Measurements from ENCODE around the gene C4orf51. TPM values are rescaled to one million over a fixed set of nuclear protein-coding genes. Genes with fewer than 3 reads are reported as not detected.
"Not testable (repeated sequence)": the region's sequence is repeated elsewhere in the genome, so short reads cannot be mapped to it uniquely, and the experiment has no call there.

The C4orf51 gene
- total RNA-seq, 1 donor from 2014 or later = not detected

DNA sequence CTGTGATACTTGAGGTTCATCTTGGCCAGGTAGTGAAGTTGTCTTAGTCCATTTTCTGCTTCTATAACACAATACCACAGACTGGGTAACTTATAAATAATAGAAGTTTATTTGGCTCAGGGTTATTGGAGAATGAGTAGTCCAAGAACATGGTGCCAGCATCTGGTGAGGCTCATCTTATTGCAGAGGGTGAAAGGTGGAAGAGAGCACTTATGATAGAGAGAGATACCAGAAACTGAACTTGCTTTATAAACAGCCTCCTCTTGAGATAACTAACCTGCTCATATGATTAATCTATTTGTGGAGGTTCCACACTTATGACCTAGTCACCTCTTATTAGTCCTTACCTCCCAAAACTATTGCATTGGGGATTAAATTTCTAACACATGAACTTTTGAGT, 1.6 kb downstream of the C4orf51 start:
- H3K9me3 Mint-ChIP-seq = peaks cover 10% of the 10 kb centered on the region
- H3K36me3 Mint-ChIP-seq (ENCODE audit: low read depth) = no peaks in the 10 kb centered on the region
- intact Hi-C loops (cut with micrococcal nuclease) = no loop called here
- no peak overlapping the region for H3K4me3 Mint-ChIP-seq (ENCODE audit: low read depth)
- H3K27ac Mint-ChIP-seq = no peak overlapping the region
- H3K4me1 Mint-ChIP-seq (ENCODE audit: low read depth) = no peaks in the 10 kb centered on the region
- no peak for DNase-seq (ENCODE audit: low spot score)
- peaks cover 10% of the 10 kb centered on the region for H3K27me3 Mint-ChIP-seq (ENCODE audit: low read depth)

DNA sequence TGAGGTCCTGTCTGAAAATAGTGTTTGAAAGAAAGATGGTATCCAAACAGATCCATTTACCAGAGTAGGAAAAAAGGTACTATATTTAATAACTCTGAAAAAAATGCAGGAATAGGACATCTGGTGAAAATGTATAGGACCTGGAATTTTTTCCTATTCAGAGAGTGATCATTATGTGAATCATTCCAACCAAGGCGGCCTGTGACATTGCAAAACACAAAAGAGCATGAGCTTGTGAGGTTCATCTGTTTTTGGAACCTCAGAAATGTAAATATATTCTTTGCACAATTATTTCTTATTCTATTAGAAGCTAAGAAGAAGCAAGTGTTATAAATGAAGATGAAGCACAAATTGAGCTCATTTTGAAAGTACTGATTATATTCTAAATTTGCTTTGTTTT, 2.0 kb downstream of the C4orf51 start:
- H3K27ac Mint-ChIP-seq = no peak overlapping the region

GRCh38 chr4:145686991-145687390, 7.0 kb downstream of the C4orf51 start:
- Mint-ChIP-seq H3K4me3 (ENCODE audit: low read depth) (no peak overlapping the region), H3K4me1 (ENCODE audit: low read depth) (no peaks in the 10 kb centered on the region), H3K36me3 (ENCODE audit: low read depth) (no peaks in the 10 kb centered on the region), H3K27ac (no peak overlapping the region), H3K27me3 (ENCODE audit: low read depth) (peaks cover 9% of the 10 kb centered on the region), H3K9me3 (peaks cover 4% of the 10 kb centered on the region)
- DNase-seq (ENCODE audit: low spot score) = no peak
- intact Hi-C loops (cut with micrococcal nuclease) = no loop called here

More for the DNA sequence above, 2.0 kb downstream of the C4orf51 start:
- no peaks in the 10 kb centered on the region for H3K4me1 Mint-ChIP-seq (ENCODE audit: low read depth)
- intact Hi-C loops (cut with micrococcal nuclease) = no loop called here
- H3K27me3 Mint-ChIP-seq (ENCODE audit: low read depth) = peaks cover 10% of the 10 kb centered on the region
- no peaks in the 10 kb centered on the region for H3K36me3 Mint-ChIP-seq (ENCODE audit: low read depth)
- DNase-seq (ENCODE audit: low spot score) = no peak
- peaks cover 10% of the 10 kb centered on the region for H3K9me3 Mint-ChIP-seq
- H3K4me3 Mint-ChIP-seq (ENCODE audit: low read depth) = no peak overlapping the region

- peaks cover 7% of the 10 kb centered on the region for H3K9me3 Mint-ChIP-seq
- H3K27ac Mint-ChIP-seq = no peak overlapping the region
- no peaks in the 10 kb centered on the region for H3K4me1 Mint-ChIP-seq (ENCODE audit: low read depth)
- no peak for DNase-seq (ENCODE audit: low spot score)
- no peaks in the 10 kb centered on the region for H3K27me3 Mint-ChIP-seq (ENCODE audit: low read depth)
- intact Hi-C loops (cut with micrococcal nuclease) = no loop called here
- no peak overlapping the region for H3K4me3 Mint-ChIP-seq (ENCODE audit: low read depth)
- H3K36me3 Mint-ChIP-seq (ENCODE audit: low read depth) = no peaks in the 10 kb centered on the region
Measured at GRCh38 chr4:145690610-145691009, 10.7 kb downstream of the C4orf51 start.

DNA sequence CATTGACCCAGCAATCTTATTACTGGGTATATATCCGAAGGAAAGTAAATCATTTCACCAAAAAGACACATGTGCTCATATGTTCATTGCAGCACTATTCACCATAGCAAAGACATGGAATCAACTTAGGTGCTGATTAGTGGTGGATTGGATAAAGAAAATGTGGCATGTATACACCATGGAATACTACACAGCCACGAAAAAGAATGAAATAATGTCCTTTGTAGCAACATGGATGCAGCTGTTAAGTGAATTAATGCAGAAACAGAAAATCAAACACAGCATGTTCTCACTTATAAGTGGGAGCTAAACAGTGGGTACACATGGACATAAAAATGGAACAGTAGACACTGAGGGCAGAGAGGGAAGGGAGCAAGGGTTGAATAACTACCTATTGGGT, 11.5 kb downstream of the C4orf51 start:
- H3K27me3 Mint-ChIP-seq (ENCODE audit: low read depth); DNase-seq (ENCODE audit: low spot score); H3K27ac Mint-ChIP-seq; intact Hi-C loops (cut with micrococcal nuclease); H3K4me3 Mint-ChIP-seq (ENCODE audit: low read depth); H3K4me1 Mint-ChIP-seq (ENCODE audit: low read depth); H3K9me3 Mint-ChIP-seq; H3K36me3 Mint-ChIP-seq (ENCODE audit: low read depth): not testable (repeated sequence)

- no peaks in the 10 kb centered on the region for H3K36me3 Mint-ChIP-seq (ENCODE audit: low read depth)
- no peak for DNase-seq (ENCODE audit: low spot score)
- H3K4me3 Mint-ChIP-seq (ENCODE audit: low read depth) = no peak overlapping the region
- no peak overlapping the region for H3K27ac Mint-ChIP-seq
- intact Hi-C loops (cut with micrococcal nuclease) = no loop called here
- no peaks in the 10 kb centered on the region for H3K27me3 Mint-ChIP-seq (ENCODE audit: low read depth)
- peaks cover 2% of the 10 kb centered on the region for H3K4me1 Mint-ChIP-seq (ENCODE audit: low read depth)
- H3K9me3 Mint-ChIP-seq = peaks cover 7% of the 10 kb centered on the region
Measured at GRCh38 chr4:145694929-145695328, 15.0 kb downstream of the C4orf51 start.

- Mint-ChIP-seq H3K4me3 (ENCODE audit: low read depth) (no peak overlapping the region), H3K9me3 (peaks cover 3% of the 10 kb centered on the region), H3K27ac (no peak overlapping the region), H3K36me3 (ENCODE audit: low read depth) (no peaks in the 10 kb centered on the region), H3K4me1 (ENCODE audit: low read depth) (peaks cover 2% of the 10 kb centered on the region), H3K27me3 (ENCODE audit: low read depth) (no peaks in the 10 kb centered on the region)
- DNase-seq (ENCODE audit: low spot score) = no peak
- intact Hi-C loops (cut with micrococcal nuclease) = no loop called here
Measured at GRCh38 chr4:145697332-145697731, 17.4 kb downstream of the C4orf51 start.

DNA sequence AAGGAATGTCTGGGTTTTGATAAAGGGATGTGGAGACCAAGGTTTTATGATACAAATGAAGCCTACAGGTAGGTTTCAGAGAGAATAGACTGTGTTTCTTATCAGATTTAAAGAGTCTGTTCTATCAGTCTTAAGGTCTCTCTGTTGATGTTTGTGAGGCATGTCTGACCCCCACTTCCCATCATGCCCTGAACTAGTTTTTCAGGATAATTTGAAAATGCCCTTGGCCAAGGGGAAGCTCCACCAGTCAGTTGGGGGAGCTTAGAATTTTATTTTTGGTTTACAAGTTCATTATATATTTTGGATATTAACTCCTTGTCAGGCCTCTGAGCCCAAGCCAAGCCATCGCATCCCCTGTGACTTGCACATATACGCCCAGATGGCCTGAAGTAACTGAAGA, 18.6 kb downstream of the C4orf51 start:
- H3K27ac Mint-ChIP-seq = no peak overlapping the region
- peaks cover 3% of the 10 kb centered on the region for H3K9me3 Mint-ChIP-seq
- DNase-seq (ENCODE audit: low spot score) = no peak
- no peaks in the 10 kb centered on the region for H3K27me3 Mint-ChIP-seq (ENCODE audit: low read depth)
- H3K4me3 Mint-ChIP-seq (ENCODE audit: low read depth) = no peak overlapping the region
- intact Hi-C loops (cut with micrococcal nuclease) = no loop called here
- H3K36me3 Mint-ChIP-seq (ENCODE audit: low read depth) = no peaks in the 10 kb centered on the region
- H3K4me1 Mint-ChIP-seq (ENCODE audit: low read depth) = peaks cover 4% of the 10 kb centered on the region

GRCh38 chr4:145703850-145704497, 24.0 kb downstream of the C4orf51 start:
- no peak for DNase-seq (ENCODE audit: low spot score)
- intact Hi-C loops (cut with micrococcal nuclease) = no loop called here
- no peaks in the 10 kb centered on the region for H3K36me3 Mint-ChIP-seq (ENCODE audit: low read depth)
- H3K27me3 Mint-ChIP-seq (ENCODE audit: low read depth) = no peaks in the 10 kb centered on the region
- peaks cover 4% of the 10 kb centered on the region for H3K9me3 Mint-ChIP-seq
- peaks cover 7% of the 10 kb centered on the region for H3K4me1 Mint-ChIP-seq (ENCODE audit: low read depth)
- H3K27ac Mint-ChIP-seq = no peak overlapping the region
- no peak overlapping the region for H3K4me3 Mint-ChIP-seq (ENCODE audit: low read depth)

DNA sequence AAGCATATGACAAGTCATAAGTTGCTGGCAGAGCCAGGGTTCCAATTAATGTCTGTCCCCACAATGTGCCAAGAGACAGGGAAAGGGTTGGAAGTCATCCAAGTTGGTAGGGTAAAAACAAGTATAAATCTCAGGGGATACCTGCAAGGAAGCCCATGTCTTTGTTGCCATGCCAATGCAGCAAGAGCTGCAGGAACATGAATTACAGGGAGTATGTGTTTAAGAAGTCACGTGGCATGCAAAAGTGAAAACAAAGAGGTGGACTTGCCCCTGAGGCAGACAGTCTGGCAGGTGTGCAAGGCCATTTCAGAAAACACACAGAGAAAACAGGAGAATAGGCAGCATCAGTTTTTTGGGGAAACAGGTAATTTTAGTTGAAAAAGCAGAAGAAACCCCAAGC, 29.4 kb downstream of the C4orf51 start:
- Mint-ChIP-seq H3K9me3 (peaks cover 38% of the 10 kb centered on the region), H3K36me3 (ENCODE audit: low read depth) (peaks cover 5% of the 10 kb centered on the region), H3K27ac (no peak overlapping the region), H3K27me3 (ENCODE audit: low read depth) (no peaks in the 10 kb centered on the region), H3K4me3 (ENCODE audit: low read depth) (no peak overlapping the region), H3K4me1 (ENCODE audit: low read depth) (peaks cover 17% of the 10 kb centered on the region)
- intact Hi-C loops (cut with micrococcal nuclease) = no loop called here
- no peak for DNase-seq (ENCODE audit: low spot score)

- DNase-seq (ENCODE audit: low spot score) = no peak
- peaks cover 17% of the 10 kb centered on the region for H3K4me1 Mint-ChIP-seq (ENCODE audit: low read depth)
- peak overlapping the region; percentile 34 for H3K27ac Mint-ChIP-seq
- peaks cover 40% of the 10 kb centered on the region for H3K9me3 Mint-ChIP-seq
- H3K27me3 Mint-ChIP-seq (ENCODE audit: low read depth) = no peaks in the 10 kb centered on the region
- H3K36me3 Mint-ChIP-seq (ENCODE audit: low read depth) = peaks cover 5% of the 10 kb centered on the region
- H3K4me3 Mint-ChIP-seq (ENCODE audit: low read depth) = no peak overlapping the region
- intact Hi-C loops (cut with micrococcal nuclease) = loop anchor here (10.0 kb wide), 1 partner anchor 225 kb away; the partner anchor contains the start of gene SMAD1
Measured at GRCh38 chr4:145709843-145710242, 29.9 kb downstream of the C4orf51 start.

DNA sequence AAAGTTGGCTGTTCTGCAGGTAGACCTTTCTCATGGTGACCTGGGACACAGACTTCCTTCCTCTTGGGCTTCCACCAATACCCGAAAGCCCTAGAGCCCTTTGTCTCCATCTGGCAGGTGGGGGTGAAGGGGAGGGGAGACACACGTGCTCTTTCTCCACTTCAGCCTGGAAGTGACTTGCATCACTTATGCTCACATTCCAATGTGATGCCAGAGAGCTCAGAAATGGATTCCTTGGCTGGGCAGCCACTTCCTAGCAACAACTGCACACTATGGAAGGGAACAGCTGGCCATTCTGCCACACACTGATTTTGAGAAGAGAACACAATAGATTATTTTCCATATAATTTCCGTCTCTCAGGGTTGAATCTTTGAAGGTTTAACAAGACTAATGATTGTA, 36.3 kb downstream of the C4orf51 start:
- Mint-ChIP-seq H3K36me3 (ENCODE audit: low read depth) (peaks cover 4% of the 10 kb centered on the region), H3K4me1 (ENCODE audit: low read depth) (peaks cover 12% of the 10 kb centered on the region), H3K4me3 (ENCODE audit: low read depth) (no peak overlapping the region), H3K9me3 (peaks cover 30% of the 10 kb centered on the region), H3K27me3 (ENCODE audit: low read depth) (no peaks in the 10 kb centered on the region), H3K27ac (no peak overlapping the region)
- intact Hi-C loops (cut with micrococcal nuclease) = loop anchor here (10.0 kb wide), 1 partner anchor 231 kb away; the partner anchor contains the start of gene SMAD1
- no peak for DNase-seq (ENCODE audit: low spot score)

DNA sequence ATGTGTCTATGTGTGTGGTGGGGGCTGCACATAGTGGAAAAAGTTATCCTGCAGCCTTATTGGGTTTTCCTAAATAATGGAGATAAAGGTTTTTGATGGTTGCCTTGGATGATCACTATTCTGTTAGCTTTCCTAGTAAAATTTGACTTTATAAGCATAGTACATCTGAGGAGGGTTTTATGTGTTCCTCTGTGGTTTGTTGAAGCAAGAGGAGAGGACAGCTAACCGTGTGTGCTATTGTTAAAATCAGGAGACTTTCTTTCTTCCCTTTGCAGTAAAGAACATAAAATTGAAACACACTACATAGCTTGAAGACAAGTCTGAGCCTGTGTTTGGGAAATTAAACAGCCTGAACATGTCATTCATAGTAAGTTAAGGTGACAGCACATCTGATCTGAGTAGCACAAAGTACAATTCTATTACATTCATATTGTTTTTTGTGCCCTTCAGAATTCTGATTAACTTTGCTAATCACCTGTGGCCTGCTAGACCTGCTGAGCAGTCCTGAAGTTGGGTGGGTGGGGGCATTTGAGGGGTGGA, 36.8 kb downstream of the C4orf51 start:
- no peak for DNase-seq (ENCODE audit: low spot score)
- Mint-ChIP-seq H3K36me3 (ENCODE audit: low read depth) (no peaks in the 10 kb centered on the region), H3K27me3 (ENCODE audit: low read depth) (no peaks in the 10 kb centered on the region), H3K4me1 (ENCODE audit: low read depth) (peaks cover 12% of the 10 kb centered on the region), H3K27ac (no peak overlapping the region), H3K9me3 (peaks cover 25% of the 10 kb centered on the region), H3K4me3 (ENCODE audit: low read depth) (no peak overlapping the region)
- intact Hi-C loops (cut with micrococcal nuclease) = loop anchor here (10.0 kb wide), 1 partner anchor 232 kb away; the partner anchor contains the start of gene SMAD1

All from activated T-helper 2 cell treated with anti-CD3 and anti-CD28 coated beads, Interferon-gamma antibody, Interleukin-2, Interleukin-4, amounts not matched to agents 10 μg/mL and 5 μg/mL and 100 μg/mL, durations not matched to agents 14 hours and 24 hours and 36 hours (primary cell).